Fibroblast of mammary gland (primary cell): ENCODE measurements around the gene ZAP70.

Source experiments
- DNase-seq: peaks from one replicate; pipeline ENCODE4 v3.0.0-alpha.2; 2010; ENCODE audit warnings: low read depth
- H3K4me3 ChIP-seq: 2 replicates; pipeline ENCODE4 v1.5.1; 2011; ENCODE audit warnings: low read depth, mild to moderate bottlenecking, low read length, moderate library complexity; ENCODE audit not compliant: control insufficient read depth
- CTCF ChIP-seq: conservative IDR thresholded peaks from 2 replicates; pipeline ENCODE4 v1.5.1; 2011; ENCODE audit warnings: low read depth, low read length, inconsistent platforms; ENCODE audit not compliant: control insufficient read depth, insufficient read depth

ZAP70 gene

DNA sequence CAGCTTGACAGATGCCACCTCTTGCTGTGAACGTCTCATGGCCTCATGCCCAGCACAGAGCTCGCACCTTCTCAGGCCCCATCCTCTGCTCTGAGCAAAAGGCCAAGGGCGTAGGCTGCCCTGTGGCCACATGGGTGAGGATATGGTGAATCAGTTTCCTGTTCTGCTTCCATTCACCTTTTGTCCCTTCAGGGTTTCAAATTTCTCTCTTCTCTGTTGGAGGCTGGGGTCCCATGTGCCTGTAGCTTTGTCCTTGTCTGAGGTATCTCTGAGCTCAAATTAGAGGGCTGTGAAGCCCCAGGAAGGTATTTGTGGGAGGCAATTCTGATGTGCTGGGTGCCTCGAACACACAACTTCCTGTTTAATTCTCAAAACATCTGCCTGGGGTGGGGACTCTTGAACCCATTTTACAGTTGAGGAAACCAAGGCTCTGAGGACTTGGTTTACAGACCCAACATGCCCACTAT is 29.0 kb downstream of the ZAP70 start:
- DNase-seq, result peak; percentile 34
- no peak for TF ChIP-seq CTCF
- H3K4me3 ChIP-seq, result no peak overlapping the region

DNA sequence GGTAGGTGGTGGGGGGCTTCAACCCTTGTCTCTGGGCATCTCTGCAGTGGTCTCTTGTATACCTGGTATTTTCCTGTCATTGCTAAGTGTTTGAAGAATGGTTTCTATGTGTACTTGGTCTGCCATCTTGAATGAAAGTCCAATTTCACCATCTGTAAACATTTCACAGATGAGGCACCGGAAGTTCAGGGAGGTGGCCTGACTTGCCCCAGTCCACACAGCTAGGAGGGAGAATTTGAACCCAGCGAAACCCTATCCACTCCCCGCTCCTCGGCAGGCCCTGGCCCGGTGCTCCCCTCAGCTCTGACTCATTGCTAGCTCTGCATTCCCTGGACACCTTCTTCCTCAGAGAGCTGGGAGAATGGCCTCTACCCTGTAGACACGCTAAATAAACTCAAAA is 30.5 kb downstream of the ZAP70 start:
- DNase-seq, result no peak
- no peak for TF ChIP-seq CTCF

GRCh38 chr2:97745474-97746174 is 32.2 kb downstream of the ZAP70 start:
- TF ChIP-seq CTCF, result no peak

More for the DNA sequence above, 30.5 kb downstream of the ZAP70 start:
- no peak overlapping the region for H3K4me3 ChIP-seq

DNA sequence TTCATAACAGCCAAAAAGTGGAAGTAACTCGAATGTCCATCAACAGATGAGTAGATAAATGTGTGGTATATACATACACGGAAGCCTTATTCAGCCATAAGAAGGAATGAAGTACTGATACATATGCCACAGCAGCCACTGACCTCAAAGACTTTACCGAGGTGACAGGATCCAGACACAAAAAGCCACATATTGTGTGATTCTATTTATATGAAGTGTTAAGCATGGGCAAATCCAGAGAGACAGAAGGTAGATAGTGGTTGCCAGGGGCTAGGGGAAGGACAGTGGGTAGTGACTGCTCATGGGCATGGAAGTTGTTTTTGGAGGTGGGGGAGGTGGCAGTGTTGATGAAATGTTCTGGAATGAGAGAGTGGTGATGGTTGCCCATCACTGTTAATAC is 33.9 kb downstream of the ZAP70 start:
- DNase-seq, result no peak
- TF ChIP-seq CTCF, result no peak
- H3K4me3 ChIP-seq, result no peak overlapping the region

More at GRCh38 chr2:97745474-97746174, 32.2 kb downstream of the ZAP70 start:
- DNase-seq, result no peak
- no peak overlapping the region for H3K4me3 ChIP-seq

DNA sequence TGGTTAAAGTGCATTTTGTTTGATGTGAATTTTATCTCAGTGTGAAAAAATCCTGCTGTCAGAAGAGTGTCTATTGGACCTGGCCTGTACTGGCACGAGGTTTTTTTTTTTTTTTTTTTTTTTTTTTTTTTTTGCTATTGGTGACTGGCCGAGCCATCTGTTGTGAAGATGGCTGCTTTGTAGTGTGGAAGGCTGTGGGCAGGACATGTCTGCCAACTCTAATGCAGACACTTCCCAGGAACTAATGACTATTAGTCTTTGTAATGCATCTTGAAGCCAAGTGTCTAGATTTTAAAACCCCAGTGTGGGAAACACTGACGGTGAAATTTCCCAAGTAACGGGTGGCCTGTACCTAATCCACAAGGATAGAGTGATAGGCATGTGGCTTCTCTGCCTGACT is 34.3 kb downstream of the ZAP70 start:
- TF ChIP-seq CTCF, result no peak
- no peak overlapping the region for H3K4me3 ChIP-seq
- DNase-seq, result peak; percentile 45

DNA sequence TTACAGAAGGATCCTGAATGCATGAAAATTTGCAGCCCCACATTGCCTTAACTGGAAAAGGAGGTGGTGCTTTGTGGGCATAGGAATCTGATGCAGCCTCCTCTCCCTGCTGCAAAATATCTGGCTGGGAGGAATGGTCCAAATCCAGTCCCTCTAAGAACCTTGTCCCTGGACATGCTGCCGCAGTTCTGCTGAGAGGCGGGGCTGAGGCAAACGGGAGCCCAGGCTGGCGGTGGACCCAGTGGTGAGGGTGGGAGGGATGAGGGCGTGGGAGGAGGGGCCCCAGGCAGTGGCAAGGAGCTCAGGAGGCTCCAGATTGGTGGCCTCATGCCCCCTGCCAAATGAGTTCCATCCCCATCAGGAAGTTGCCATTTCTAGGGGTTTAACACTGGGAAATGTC is 36.2 kb downstream of the ZAP70 start:
- no peak for DNase-seq
- TF ChIP-seq CTCF, result no peak
- no peak overlapping the region for H3K4me3 ChIP-seq
